Measurements from ENCODE around the gene NME4.

Gene NME4

DNA sequence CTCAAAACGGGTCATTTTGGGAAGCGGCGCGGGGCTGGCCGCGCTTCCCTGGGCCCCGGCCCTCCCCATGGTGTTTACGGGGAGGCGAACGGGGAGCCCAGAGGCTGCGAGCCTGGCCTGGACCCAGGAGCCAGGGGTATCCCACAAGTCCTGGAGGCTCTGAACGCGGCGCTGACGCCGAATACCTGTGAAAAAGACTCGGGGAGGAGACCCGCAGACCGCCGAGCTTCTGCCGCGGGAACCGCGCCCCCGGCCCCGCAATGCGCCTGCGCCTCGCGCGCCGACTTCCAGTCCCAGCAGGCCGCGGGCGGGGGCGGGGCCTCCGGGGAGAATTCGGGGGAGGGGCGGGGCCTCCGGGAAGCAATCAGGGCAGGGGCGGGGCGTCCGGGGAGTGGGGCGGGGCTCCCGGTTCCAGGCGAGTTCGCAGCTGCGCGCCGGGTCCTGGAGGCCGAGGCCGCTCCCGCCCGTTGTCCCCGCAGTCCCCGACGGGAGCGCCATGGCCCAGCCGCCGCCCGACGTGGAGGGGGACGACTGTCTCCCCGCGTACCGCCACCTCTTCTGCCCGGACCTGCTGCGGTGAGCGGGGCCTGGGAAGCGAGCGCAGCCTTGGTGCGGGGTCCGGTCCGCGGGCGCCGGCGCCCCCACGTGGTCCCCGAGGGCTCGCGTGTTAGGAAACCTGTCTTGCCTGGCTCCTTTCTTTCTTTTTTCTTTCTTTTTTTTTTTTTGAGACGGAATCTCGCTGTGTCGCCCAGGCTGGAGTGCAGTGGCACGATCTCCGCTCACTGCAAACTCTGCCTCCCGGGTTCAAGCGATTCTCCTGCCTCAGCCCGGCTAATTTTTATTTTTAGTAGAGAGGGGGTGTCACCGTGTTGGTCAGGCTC is 4.7 kb downstream of the NME4 start, which contains the start of gene DECR2:
TSS of gene DECR2 (plus strand) at position 418 of the 881 bp plus-strand sequence. CDS start at position 497, 79 bp downstream.
- TF ChIP-seq, protein P1, sequence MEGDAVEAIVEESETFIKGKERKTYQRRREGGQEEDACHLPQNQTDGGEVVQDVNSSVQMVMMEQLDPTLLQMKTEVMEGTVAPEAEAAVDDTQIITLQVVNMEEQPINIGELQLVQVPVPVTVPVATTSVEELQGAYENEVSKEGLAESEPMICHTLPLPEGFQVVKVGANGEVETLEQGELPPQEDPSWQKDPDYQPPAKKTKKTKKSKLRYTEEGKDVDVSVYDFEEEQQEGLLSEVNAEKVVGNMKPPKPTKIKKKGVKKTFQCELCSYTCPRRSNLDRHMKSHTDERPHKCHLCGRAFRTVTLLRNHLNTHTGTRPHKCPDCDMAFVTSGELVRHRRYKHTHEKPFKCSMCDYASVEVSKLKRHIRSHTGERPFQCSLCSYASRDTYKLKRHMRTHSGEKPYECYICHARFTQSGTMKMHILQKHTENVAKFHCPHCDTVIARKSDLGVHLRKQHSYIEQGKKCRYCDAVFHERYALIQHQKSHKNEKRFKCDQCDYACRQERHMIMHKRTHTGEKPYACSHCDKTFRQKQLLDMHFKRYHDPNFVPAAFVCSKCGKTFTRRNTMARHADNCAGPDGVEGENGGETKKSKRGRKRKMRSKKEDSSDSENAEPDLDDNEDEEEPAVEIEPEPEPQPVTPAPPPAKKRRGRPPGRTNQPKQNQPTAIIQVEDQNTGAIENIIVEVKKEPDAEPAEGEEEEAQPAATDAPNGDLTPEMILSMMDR (IDR thresholded peaks at IDR 0.05; ENCODE audit: low read depth, low read length): no peak
- DNase-seq (ENCODE audit: low read depth in 2 of 2): peak; percentile 91 to 94
- peak within 1 kb of the TSS; percentile 81 to 85 for H3K4me3 ChIP-seq (replicated peaks in 1 of 2; ENCODE audit: low read depth in 2 of 2, low read length in 2 of 2)

DNA sequence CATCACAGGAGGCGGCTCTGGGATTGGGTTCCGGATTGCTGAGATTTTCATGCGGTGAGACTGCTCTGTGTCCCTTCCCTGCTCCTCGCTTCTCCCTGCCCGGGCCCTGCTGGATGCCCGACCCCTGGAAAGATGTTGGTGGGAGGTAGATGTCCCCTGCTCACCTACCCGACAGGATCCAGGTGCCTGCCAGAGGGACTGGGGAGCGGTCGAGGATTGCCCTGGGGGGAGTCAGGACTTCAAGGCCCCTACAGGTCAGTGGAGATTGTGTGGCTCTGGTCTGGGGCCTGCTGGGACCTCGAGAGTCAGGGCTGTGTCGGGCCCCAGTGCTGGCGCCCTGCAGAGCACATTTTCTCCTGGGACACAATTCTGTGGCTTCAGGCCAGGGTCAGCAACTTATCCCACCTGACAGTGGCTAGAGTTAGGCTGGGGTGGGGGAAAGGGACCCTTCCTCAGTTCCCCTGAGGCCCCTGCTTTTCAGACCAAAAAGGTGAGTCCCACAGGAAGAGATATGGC is 8.0 kb downstream of the NME4 start:
- no peak overlapping the region for H3K4me3 ChIP-seq (replicated peaks in 1 of 2; ENCODE audit: low read depth in 2 of 2, low read length in 2 of 2)
- TF ChIP-seq, protein P1 (IDR thresholded peaks at IDR 0.05; ENCODE audit: low read depth, low read length): no peak
- no peak for DNase-seq (ENCODE audit: low read depth in 2 of 2)

DNA sequence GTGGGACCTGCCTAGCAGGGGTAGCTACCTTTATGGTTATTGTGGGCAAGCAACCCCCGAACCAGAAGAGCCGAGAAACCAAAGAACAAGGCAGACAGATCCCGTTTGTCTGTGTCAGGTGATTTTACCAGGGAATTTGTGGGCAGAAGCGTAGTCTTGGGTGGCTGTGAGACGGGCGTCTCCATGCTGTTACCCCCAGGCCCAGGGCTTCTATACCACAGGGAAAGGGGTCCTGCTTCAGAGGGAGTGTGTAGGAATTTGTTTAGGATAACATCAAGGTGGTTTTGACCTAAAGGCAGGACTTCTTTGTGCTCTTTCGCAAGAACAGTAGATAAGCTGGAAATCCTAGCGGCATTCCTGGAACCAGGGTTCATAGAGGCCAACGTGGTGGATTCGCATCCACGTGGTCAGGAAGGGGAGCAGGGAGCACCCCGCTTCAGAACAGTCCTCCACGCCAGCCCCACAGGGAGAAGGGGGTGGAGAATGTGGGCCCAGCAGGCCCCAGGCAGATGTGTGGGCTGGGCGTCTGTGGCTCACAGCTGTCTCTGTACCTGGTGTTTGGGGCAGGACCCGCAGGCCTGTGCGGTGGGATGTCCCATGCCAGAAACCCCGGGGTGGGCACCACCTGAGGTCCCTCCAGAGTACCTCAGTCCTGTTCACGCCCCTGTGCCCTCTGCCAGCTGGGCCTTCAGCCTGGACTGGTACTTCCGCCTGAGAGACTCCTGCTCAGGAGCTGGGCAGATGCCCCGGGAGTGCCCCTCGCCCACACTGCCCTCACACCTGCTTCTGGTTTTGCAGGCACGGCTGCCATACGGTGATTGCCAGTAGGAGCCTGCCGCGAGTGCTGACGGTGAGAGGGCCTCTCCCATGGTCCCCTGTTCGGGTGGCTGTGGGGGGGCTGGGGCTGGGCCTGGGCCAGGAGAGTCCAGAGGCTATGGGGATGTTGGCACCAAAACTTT is 8.8 kb downstream of the NME4 start:
- H3K4me3 ChIP-seq (replicated peaks in 1 of 2; ENCODE audit: low read depth in 2 of 2, low read length in 2 of 2): no peak overlapping the region
- DNase-seq (ENCODE audit: low read depth in 2 of 2): no peak
- TF ChIP-seq, protein P1 (IDR thresholded peaks at IDR 0.05; ENCODE audit: low read depth, low read length): no peak

DNA sequence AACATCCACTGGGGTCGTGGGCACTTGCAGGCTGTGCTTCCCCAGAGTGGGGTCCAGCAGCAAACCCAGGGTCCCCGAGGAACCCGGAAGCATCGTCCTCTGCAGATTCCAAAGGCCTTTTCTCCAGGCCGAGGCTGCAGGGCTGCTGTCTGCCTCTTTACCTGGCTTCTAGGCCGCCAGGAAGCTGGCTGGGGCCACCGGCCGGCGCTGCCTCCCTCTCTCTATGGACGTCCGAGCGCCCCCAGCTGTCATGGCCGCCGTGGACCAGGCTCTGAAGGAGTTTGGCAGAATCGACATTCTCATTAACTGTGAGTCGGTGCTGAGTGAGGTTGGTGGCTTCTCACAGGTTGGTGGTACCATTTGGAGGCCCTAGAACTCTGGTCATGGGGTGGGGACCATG is 10.3 kb downstream of the NME4 start:
- H3K4me3 ChIP-seq (replicated peaks in 1 of 2; ENCODE audit: low read depth in 2 of 2, low read length in 2 of 2): no peak overlapping the region
- TF ChIP-seq, protein P1 (IDR thresholded peaks at IDR 0.05; ENCODE audit: low read depth, low read length): no peak

DNA sequence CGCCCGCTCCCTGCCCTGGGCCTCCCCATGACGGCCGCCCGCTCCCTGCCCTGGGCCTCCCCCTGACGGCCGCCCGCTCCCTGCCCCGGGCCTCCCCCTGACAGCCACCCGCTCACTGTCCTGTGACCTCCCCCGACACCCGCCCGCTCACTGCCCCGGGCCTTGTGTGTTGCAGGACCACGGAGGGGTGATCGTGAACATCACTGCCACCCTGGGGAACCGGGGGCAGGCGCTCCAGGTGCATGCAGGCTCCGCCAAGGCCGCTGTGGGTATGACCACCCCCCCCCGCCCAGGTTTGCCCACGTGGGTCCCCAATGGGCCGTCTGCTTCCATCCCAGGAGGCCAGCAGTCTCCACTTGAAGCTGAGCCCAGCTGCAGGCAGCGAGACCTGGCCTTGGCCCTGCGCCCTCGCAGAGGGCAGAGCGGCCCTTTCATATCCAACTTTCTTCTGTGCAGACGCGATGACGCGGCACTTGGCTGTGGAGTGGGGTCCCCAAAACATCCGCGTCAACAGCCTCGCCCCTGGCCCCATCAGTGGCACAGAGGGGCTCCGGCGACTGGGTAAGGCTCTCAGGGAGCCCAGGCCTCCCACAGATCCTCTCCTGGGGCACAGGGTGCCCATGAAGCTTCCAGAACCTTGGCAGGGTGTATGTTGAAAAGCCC is 13.6 kb downstream of the NME4 start:
- TF ChIP-seq, protein P1 (IDR thresholded peaks at IDR 0.05; ENCODE audit: low read depth, low read length): no peak

More for the DNA sequence above, 10.3 kb downstream of the NME4 start:
- DNase-seq (ENCODE audit: low read depth in 2 of 2): no peak

More for the DNA sequence above, 13.6 kb downstream of the NME4 start:
- DNase-seq (ENCODE audit: low read depth in 2 of 2): no peak
- H3K4me3 ChIP-seq (replicated peaks in 1 of 2; ENCODE audit: low read depth in 2 of 2, low read length in 2 of 2): no peak overlapping the region
